ENCODE measurements around the gene RPL19. TPM values are rescaled to one million over a fixed set of nuclear protein-coding genes. Genes with fewer than 3 reads are reported as not detected.

The RPL19 gene
- total RNA-seq, 2 experiments from 2014 or later = 3,527 to 3,670 TPM

GRCh38 chr17:39165178-39165840, 34.8 kb upstream of the RPL19 start:
- DNase-seq (no peak), ATAC-seq (ENCODE audit: poor library complexity) (peak; percentile 17)
- CTCF ChIA-PET = interaction anchor here (0.5 to 3.8 kb wide), 31 partner anchors 10 to 295 kb away, joined by 3 to 47 read pairs (median 4); partner anchors contain the start of genes LASP1 and RPL19
- H3K9me3 ChIP-seq (ENCODE audit: control insufficient read depth in 1 of 2, insufficient read depth in 1 of 2, low read length in 2 of 2) = peaks cover 0 to 13% of the 10 kb centered on the region in 2 experiments
- peak overlapping the region; percentile 90 for H3K4me3 Mint-ChIP-seq
- POLR2A ChIA-PET = interaction anchor here (0.5 to 5.5 kb wide), 15 partner anchors 8 to 312 kb away, joined by 3 to 35 read pairs (median 4); partner anchors contain the start of genes FBXO47, LASP1, PLXDC1 and RPL19
- H3K36me3 Mint-ChIP-seq (ENCODE audit: low read depth) = no peaks in the 10 kb centered on the region
- no peaks in the 10 kb centered on the region for H3K36me3 ChIP-seq (ENCODE audit: insufficient read depth, low read length)
- peaks cover 32% of the 10 kb centered on the region for H3K4me1 ChIP-seq (ENCODE audit: insufficient read depth, low read length)
- no peak overlapping the region for H3K27ac ChIP-seq (ENCODE audit: low read depth in 1 of 2, low read length in 2 of 2)
- H3K27ac Mint-ChIP-seq = no peak overlapping the region
- H3K27me3 ChIP-seq (ENCODE audit: control insufficient read depth in 1 of 2, insufficient read depth in 2 of 2, low read length in 2 of 2) = peaks cover 17 to 22% of the 10 kb centered on the region in 2 experiments
- H3K4me1 Mint-ChIP-seq (ENCODE audit: low read depth) = peaks cover 27% of the 10 kb centered on the region
- no peaks in the 10 kb centered on the region for H3K9me3 Mint-ChIP-seq
- intact Hi-C loops (cut with DNase I, micrococcal nuclease) = loop anchor here in 1 of 2 experiments (2.0 kb wide), 1 partner anchor 79 kb away; no protein-coding TSS in a partner anchor
- no peak for TF ChIP-seq CTCF (IDR thresholded peaks at IDR 0.05)
- H3K27me3 Mint-ChIP-seq = peaks cover 34% of the 10 kb centered on the region
- H3K4me3 ChIP-seq (ENCODE audit: low read length) = peak overlapping the region; percentile 60

GRCh38 chr17:39165841-39166349, 34.2 kb upstream of the RPL19 start, which contains the start of gene ARL5C:
Gene ARL5C (minus strand): TSS chr17:39166161. CDS start chr17:39165760, 401 bp downstream.
- Histone ChIP-seq H3K27me3 (ENCODE audit: control insufficient read depth in 1 of 2, insufficient read depth in 2 of 2, low read length in 2 of 2) (peaks cover 17 to 22% of the 10 kb centered on the region in 2 experiments), H3K36me3 (ENCODE audit: insufficient read depth, low read length) (no peaks in the 10 kb centered on the region), H3K27ac (ENCODE audit: low read depth in 1 of 2, low read length in 2 of 2) (no peak within 1 kb of the TSS), H3K4me1 (ENCODE audit: insufficient read depth, low read length) (peaks cover 32% of the 10 kb centered on the region), H3K9me3 (ENCODE audit: control insufficient read depth in 1 of 2, insufficient read depth in 1 of 2, low read length in 2 of 2) (peaks cover 0 to 13% of the 10 kb centered on the region in 2 experiments), H3K4me3 (ENCODE audit: low read length) (peak within 1 kb of the TSS; percentile 60)
- no peaks in the 10 kb centered on the region for H3K9me3 Mint-ChIP-seq
- TF ChIP-seq CTCF (IDR thresholded peaks at IDR 0.05) = no peak
- H3K36me3 Mint-ChIP-seq (ENCODE audit: low read depth) = no peaks in the 10 kb centered on the region
- peak within 1 kb of the TSS; percentile 90 for H3K4me3 Mint-ChIP-seq
- no peak for DNase-seq
- no peak for ATAC-seq (ENCODE audit: poor library complexity)
- no peak within 1 kb of the TSS for H3K27ac Mint-ChIP-seq
- H3K27me3 Mint-ChIP-seq = peaks cover 34% of the 10 kb centered on the region
- ChIA-PET POLR2A (interaction anchor here (1.4 to 5.5 kb wide), 2 partner anchors 14 to 34 kb away, joined by 3 to 35 read pairs; partner anchors contain the start of genes PLXDC1 and RPL19), CTCF (interaction anchor here (0.5 to 3.8 kb wide), 8 partner anchors 9 to 182 kb away, joined by 4 to 47 read pairs (median 10); no protein-coding TSS in a partner anchor)
- peaks cover 27% of the 10 kb centered on the region for H3K4me1 Mint-ChIP-seq (ENCODE audit: low read depth)
- intact Hi-C loops (cut with DNase I, micrococcal nuclease) = loop anchor here in 1 of 2 experiments (2.0 kb wide), 1 partner anchor 79 kb away; no protein-coding TSS in a partner anchor

- Histone ChIP-seq H3K9me3 (ENCODE audit: control insufficient read depth in 1 of 2, insufficient read depth in 1 of 2, low read length in 2 of 2) (peaks cover 0 to 13% of the 10 kb centered on the region in 2 experiments), H3K27me3 (ENCODE audit: control insufficient read depth in 1 of 2, insufficient read depth in 2 of 2, low read length in 2 of 2) (peaks cover 17 to 22% of the 10 kb centered on the region in 2 experiments), H3K4me1 (ENCODE audit: insufficient read depth, low read length) (peaks cover 32% of the 10 kb centered on the region), H3K36me3 (ENCODE audit: insufficient read depth, low read length) (no peaks in the 10 kb centered on the region), H3K4me3 (ENCODE audit: low read length) (no peak overlapping the region), H3K27ac (ENCODE audit: low read depth in 1 of 2, low read length in 2 of 2) (no peak overlapping the region)
- Mint-ChIP-seq H3K36me3 (ENCODE audit: low read depth) (no peaks in the 10 kb centered on the region), H3K4me1 (ENCODE audit: low read depth) (peaks cover 27% of the 10 kb centered on the region), H3K4me3 (peak overlapping the region; percentile 52), H3K9me3 (no peaks in the 10 kb centered on the region), H3K27me3 (peaks cover 34% of the 10 kb centered on the region), H3K27ac (no peak overlapping the region)
- DNase-seq = no peak
- intact Hi-C loops (cut with DNase I, micrococcal nuclease) = no loop called here
- TF ChIP-seq CTCF (IDR thresholded peaks at IDR 0.05) = no peak
- CTCF ChIA-PET = interaction anchor here (0.9 to 3.8 kb wide), 5 partner anchors 8 to 184 kb away, joined by 3 to 38 read pairs (median 8); no protein-coding TSS in a partner anchor
- no peak for ATAC-seq (ENCODE audit: poor library complexity)
- POLR2A ChIA-PET = interaction anchor here (0.6 to 5.5 kb wide), 3 partner anchors 33 to 414 kb away, joined by 3 to 35 read pairs (median 4); partner anchors contain the start of genes PSMB3 and RPL19
Measured at GRCh38 chr17:39166437-39167335, 33.4 kb upstream of the RPL19 start.

Data from CD4-positive, alpha-beta T cell (primary cell).